ENCODE measurements around the gene LY6G6F. TPM values are rescaled to one million over a fixed set of nuclear protein-coding genes. Genes with fewer than 3 reads are reported as not detected.
A peak's percentile ranks its signal among the peaks of the same experiment; 100 is the strongest.

LY6G6F gene
- total and polyA plus RNA-seq, 2 of the 13 experiments (the other 11 are each of a cell fraction or from before 2014, with no cell fraction given), result not detected

DNA sequence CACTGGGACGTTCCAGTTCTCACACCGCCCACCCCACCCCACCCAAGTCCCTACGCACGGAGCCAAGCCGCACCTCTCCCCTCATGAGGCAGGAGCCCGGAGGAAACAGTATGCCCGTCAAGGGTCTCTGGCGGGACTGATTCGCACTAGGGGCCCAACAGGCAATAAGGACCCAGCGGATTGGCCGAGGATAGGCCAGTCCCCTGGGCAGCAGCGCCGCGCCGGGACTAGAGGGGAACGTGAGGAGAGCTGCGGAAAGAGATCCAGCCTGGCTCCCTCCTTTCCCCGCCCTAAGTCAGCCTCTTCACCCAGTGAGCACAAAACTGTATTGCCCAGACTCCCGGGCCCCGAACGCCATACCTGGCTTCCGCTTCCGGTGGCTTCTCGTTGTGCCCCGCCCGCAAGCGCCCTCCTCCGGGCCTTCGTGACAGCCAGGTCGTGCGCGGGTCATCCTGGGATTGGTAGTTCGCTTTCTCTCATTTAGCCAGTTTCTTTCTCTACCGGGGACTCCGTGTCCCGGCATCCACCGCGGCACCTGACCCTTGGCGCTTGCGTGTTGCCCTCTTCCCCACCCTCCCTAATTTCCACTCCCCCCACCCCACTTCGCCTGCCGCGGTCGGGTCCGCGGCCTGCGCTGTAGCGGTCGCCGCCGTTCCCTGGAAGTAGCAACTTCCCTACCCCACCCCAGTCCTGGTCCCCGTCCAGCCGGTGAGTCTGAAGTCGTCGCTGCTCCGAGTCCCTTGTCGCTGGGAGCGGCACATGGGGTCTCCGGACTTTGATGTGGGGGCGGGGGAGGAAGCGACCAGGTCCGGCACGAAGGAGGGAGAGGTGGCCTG, 40.9 kb upstream of the LY6G6F start, which contains the start of gene CSNK2B (continued):
- TF ChIP-seq, protein P1, sequence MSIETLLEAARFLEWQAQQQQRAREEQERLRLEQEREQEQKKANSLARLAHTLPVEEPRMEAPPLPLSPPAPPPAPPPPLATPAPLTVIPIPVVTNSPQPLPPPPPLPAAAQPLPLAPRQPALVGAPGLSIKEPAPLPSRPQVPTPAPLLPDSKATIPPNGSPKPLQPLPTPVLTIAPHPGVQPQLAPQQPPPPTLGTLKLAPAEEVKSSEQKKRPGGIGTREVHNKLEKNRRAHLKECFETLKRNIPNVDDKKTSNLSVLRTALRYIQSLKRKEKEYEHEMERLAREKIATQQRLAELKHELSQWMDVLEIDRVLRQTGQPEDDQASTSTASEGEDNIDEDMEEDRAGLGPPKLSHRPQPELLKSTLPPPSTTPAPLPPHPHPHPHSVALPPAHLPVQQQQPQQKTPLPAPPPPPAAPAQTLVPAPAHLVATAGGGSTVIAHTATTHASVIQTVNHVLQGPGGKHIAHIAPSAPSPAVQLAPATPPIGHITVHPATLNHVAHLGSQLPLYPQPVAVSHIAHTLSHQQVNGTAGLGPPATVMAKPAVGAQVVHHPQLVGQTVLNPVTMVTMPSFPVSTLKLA (IDR thresholded peaks at IDR 0.05), result peak; percentile 62
- TF ChIP-seq, protein P2, sequence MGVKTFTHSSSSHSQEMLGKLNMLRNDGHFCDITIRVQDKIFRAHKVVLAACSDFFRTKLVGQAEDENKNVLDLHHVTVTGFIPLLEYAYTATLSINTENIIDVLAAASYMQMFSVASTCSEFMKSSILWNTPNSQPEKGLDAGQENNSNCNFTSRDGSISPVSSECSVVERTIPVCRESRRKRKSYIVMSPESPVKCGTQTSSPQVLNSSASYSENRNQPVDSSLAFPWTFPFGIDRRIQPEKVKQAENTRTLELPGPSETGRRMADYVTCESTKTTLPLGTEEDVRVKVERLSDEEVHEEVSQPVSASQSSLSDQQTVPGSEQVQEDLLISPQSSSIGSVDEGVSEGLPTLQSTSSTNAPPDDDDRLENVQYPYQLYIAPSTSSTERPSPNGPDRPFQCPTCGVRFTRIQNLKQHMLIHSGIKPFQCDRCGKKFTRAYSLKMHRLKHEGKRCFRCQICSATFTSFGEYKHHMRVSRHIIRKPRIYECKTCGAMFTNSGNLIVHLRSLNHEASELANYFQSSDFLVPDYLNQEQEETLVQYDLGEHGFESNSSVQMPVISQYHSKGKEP (CRISPR knock-in tag; IDR thresholded peaks at IDR 0.05), result 0 out of 2 replicates have a peak, but pooled peaks have one; percentile 40
- TF ChIP-seq MIXL1 (CRISPR knock-in tag; IDR thresholded peaks at IDR 0.05) (peak; percentile 82), ARHGAP35 (CRISPR knock-in tag; IDR thresholded peaks at IDR 0.05; ENCODE audit: borderline replicate concordance) (0 out of 2 replicates have a peak, but pooled peaks have one; percentile 13), NR2F2 (IDR thresholded peaks at IDR 0.05; ENCODE audit: borderline replicate concordance, low read depth) (peak; percentile 44; the same call in 1 of the 2 replicates), ZNF431 (CRISPR knock-in tag; IDR thresholded peaks at IDR 0.05; ENCODE audit: borderline replicate concordance, low read depth) (no peak), PHF21A (CRISPR knock-in tag; IDR thresholded peaks at IDR 0.05) (0 out of 2 replicates have a peak, but pooled peaks have one; percentile 11), ZNF773 (CRISPR knock-in tag; IDR thresholded peaks at IDR 0.05; ENCODE audit: borderline replicate concordance) (0 out of 2 replicates have a peak, but pooled peaks have one; percentile 29), ZNF24 (IDR thresholded peaks at IDR 0.05) (no peak), SMARCE1 (IDR thresholded peaks at IDR 0.05; ENCODE audit: borderline replicate concordance) (no peak), ZMAT3 (CRISPR knock-in tag; conservative IDR thresholded peaks at IDR 0.05) (peak; percentile 82), ZNF33A (CRISPR knock-in tag; IDR thresholded peaks at IDR 0.05; ENCODE audit: borderline replicate concordance) (peak; percentile 18; the same call in 1 of the 2 replicates), ZNF235 (CRISPR knock-in tag; IDR thresholded peaks at IDR 0.05; ENCODE audit: borderline replicate concordance) (peak; percentile 71; the same call in 1 of the 2 replicates), ZNF44 (CRISPR knock-in tag; IDR thresholded peaks at IDR 0.05) (no peak), MIER2 (CRISPR knock-in tag; IDR thresholded peaks at IDR 0.05) (no peak), ONECUT2 (CRISPR knock-in tag; IDR thresholded peaks at IDR 0.05) (0 out of 2 replicates have a peak, but pooled peaks have one; percentile 3), ZFP36L2 (CRISPR knock-in tag; IDR thresholded peaks at IDR 0.05) (no peak), YEATS2 (CRISPR knock-in tag; IDR thresholded peaks at IDR 0.05; ENCODE audit: borderline replicate concordance) (peak; percentile 56; the same call in 1 of the 2 replicates), KLF15 (CRISPR knock-in tag; IDR thresholded peaks at IDR 0.05; ENCODE audit: borderline replicate concordance) (no peak), MYNN (CRISPR knock-in tag; IDR thresholded peaks at IDR 0.05; ENCODE audit: low read depth) (no peak)
- TF ChIP-seq, protein P3, sequence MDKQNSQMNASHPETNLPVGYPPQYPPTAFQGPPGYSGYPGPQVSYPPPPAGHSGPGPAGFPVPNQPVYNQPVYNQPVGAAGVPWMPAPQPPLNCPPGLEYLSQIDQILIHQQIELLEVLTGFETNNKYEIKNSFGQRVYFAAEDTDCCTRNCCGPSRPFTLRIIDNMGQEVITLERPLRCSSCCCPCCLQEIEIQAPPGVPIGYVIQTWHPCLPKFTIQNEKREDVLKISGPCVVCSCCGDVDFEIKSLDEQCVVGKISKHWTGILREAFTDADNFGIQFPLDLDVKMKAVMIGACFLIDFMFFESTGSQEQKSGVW (CRISPR knock-in tag; IDR thresholded peaks at IDR 0.05; ENCODE audit: borderline replicate concordance), result no peak
- TF ChIP-seq, protein P4, sequence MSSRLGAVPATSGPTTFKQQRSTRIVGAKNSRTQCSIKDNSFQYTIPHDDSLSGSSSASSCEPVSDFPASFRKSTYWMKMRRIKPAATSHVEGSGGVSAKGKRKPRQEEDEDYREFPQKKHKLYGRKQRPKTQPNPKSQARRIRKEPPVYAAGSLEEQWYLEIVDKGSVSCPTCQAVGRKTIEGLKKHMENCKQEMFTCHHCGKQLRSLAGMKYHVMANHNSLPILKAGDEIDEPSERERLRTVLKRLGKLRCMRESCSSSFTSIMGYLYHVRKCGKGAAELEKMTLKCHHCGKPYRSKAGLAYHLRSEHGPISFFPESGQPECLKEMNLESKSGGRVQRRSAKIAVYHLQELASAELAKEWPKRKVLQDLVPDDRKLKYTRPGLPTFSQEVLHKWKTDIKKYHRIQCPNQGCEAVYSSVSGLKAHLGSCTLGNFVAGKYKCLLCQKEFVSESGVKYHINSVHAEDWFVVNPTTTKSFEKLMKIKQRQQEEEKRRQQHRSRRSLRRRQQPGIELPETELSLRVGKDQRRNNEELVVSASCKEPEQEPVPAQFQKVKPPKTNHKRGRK (CRISPR knock-in tag; IDR thresholded peaks at IDR 0.05), result no peak
- TF ChIP-seq, protein P5, sequence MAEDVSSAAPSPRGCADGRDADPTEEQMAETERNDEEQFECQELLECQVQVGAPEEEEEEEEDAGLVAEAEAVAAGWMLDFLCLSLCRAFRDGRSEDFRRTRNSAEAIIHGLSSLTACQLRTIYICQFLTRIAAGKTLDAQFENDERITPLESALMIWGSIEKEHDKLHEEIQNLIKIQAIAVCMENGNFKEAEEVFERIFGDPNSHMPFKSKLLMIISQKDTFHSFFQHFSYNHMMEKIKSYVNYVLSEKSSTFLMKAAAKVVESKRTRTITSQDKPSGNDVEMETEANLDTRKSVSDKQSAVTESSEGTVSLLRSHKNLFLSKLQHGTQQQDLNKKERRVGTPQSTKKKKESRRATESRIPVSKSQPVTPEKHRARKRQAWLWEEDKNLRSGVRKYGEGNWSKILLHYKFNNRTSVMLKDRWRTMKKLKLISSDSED (CRISPR knock-in tag; IDR thresholded peaks at IDR 0.05), result no peak
